ENCODE measurements around the gene RPTOR. TPM values are rescaled to one million over a fixed set of nuclear protein-coding genes. Genes with fewer than 3 reads are reported as not detected.

The RPTOR gene
- total and polyA plus RNA-seq, 10 of the 15 experiments (the other 5 are each of a cell fraction or from before 2014, with no cell fraction given): 0.18 to 32.1 (median 7.8) TPM

GRCh38 chr17:80787881-80788280 lies 243.2 kb downstream of the RPTOR start:
- no peak overlapping the region for H3K4me2 ChIP-seq (ENCODE audit: control insufficient read depth, insufficient read depth)
- TF ChIP-seq PML (IDR thresholded peaks at IDR 0.05; ENCODE audit: low read length) (no peak), HDGF (IDR thresholded peaks at IDR 0.05) (no peak), POU2F2 (IDR thresholded peaks at IDR 0.05; ENCODE audit: borderline replicate concordance, low read depth, low read length) (no peak), ZBTB40 (IDR thresholded peaks at IDR 0.05; ENCODE audit: borderline replicate concordance) (no peak), USF2 (IDR thresholded peaks at IDR 0.05; ENCODE audit: borderline replicate concordance, low read depth, low read length) (no peak), SMAD5 (IDR thresholded peaks at IDR 0.05; ENCODE audit: low read depth) (no peak), IKZF1 (conservative IDR thresholded peaks at IDR 0.05) (no peak)
- no peak for FAIRE-seq
- BruUV-seq (replicated peaks): no TSS peak
- H3K4me3 ChIP-seq: no peak overlapping the region
- H2AFZ ChIP-seq (ENCODE audit: control insufficient read depth, low read depth, low read length): no peak overlapping the region
- ChIA-PET CTCF (interaction anchor here (0.9 kb wide), 1 partner anchor 12 kb away, joined by 3 read pairs; no protein-coding TSS in a partner anchor), RAD21 (ENCODE audit: unreplicated experiment) (no interaction called here), POLR2A (no interaction called here), SMC1A (ENCODE audit: uncharacterized antibody, unreplicated experiment) (interaction anchor here (0.8 to 0.9 kb wide), 3 partner anchors 22 to 69 kb away, joined by 3 read pairs; no protein-coding TSS in a partner anchor)
- no peaks in the 10 kb centered on the region; the same call in 1 of the 2 replicates for H3K79me2 ChIP-seq (ENCODE audit: control insufficient read depth, insufficient read depth, low read length)
- H3K9ac ChIP-seq (ENCODE audit: control insufficient read depth, insufficient read depth, low read length): no peak overlapping the region
- H3K27ac ChIP-seq (ENCODE audit: control insufficient read depth, insufficient read depth): no peak overlapping the region
- no peaks in the 10 kb centered on the region for H4K20me1 ChIP-seq (ENCODE audit: control insufficient read depth, insufficient read depth)
- ATAC-seq: no peak
- in situ Hi-C loops (cut with MboI): no loop called here
- WGBS (ENCODE audit: insufficient coverage, insufficient replicate concordance, low lambda C conversion rate, missing lambda C conversion rate): 100% methylated on average over 3 of the region's 3 CpGs
- H3K27me3 ChIP-seq (replicated peaks in 1 of 2; ENCODE audit: control insufficient read depth in 2 of 2, insufficient read depth in 2 of 2, low read length in 1 of 2): no peaks in the 10 kb centered on the region
- no peak for DNase-seq (ENCODE audit: low read depth, low spot score)
- intact Hi-C loops (cut with micrococcal nuclease; ENCODE audit: unreplicated experiment): no loop called here
- peaks cover 42% of the 10 kb centered on the region for H3K4me1 ChIP-seq (ENCODE audit: control insufficient read depth, insufficient read depth, low read length)
- H3K36me3 ChIP-seq (ENCODE audit: control insufficient read depth in 2 of 2, insufficient read depth in 2 of 2, low read length in 1 of 2): peaks cover 0 to 4% of the 10 kb centered on the region in 2 experiments; a peak in 1 of 4 replicates
- H3K9me3 ChIP-seq (replicated peaks; ENCODE audit: control insufficient read depth, insufficient read depth, low read length): peaks cover 5% of the 10 kb centered on the region; the same call in 2 of the 3 replicates
